Ammon's horn (tissue), 1 donor: ENCODE measurements around the gene CACNA1C.
"Not testable (repeated sequence)": the region's sequence is repeated elsewhere in the genome, so short reads cannot be mapped to it uniquely, and the experiment has no call there.

Source experiments
- DNase-seq: peaks from one replicate; pipeline ENCODE4 v3.0.0-alpha.2; 2016; ENCODE audit warnings: low spot score

CACNA1C gene

DNA sequence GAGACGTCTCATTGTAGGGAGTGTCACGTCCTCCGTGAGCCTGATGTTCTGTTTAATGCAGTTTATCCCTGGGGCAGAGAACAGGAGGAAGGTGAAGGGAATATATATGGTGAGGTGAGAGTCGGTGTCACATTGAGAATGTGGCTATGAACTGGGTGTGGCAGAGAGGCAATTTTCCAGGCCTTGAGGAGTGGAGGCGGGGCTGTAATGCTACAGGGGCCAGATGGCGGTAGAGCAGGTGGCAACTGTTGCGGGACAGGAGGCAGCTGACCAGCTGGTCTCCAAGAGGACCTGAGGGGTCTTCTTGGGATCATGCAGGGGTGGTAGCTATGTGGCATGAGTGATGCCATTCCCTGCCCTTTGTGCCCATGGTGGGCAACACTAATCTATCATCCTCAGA lies 59.6 kb downstream of the CACNA1C start:
- no peak for DNase-seq

- no peak for DNase-seq
Measured at GRCh38 chr12:2113119-2113912, 60.5 kb downstream of the CACNA1C start.

GRCh38 chr12:2114071-2114470 lies 61.3 kb downstream of the CACNA1C start:
- no peak for DNase-seq

GRCh38 chr12:2115101-2115845 lies 62.5 kb downstream of the CACNA1C start:
- DNase-seq = no peak

DNA sequence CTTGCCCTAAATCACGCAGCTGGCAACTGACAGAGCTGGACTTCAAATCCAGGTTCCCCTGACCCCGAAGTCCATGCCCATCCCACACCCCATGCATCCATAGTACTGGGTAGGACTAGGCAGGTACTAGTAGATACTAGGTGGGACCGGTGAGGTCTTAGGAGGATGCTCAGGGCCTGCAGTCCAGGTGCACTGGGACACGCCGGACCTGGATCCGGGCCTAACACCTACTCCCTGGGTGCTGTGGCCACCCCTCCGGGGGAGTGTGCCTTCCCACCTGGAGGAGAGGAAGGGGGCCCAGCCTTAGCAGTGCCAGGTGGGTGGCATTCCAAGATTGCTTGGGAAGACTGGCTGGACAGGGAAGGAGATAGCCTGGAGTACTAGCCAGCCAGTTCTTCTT lies 64.8 kb downstream of the CACNA1C start:
- no peak for DNase-seq

- DNase-seq = no peak
Measured at GRCh38 chr12:2118061-2118460, 65.3 kb downstream of the CACNA1C start.

GRCh38 chr12:2118481-2119255 lies 65.9 kb downstream of the CACNA1C start:
- DNase-seq = no peak

GRCh38 chr12:2119266-2119665 lies 66.5 kb downstream of the CACNA1C start:
- DNase-seq = no peak

GRCh38 chr12:2120982-2121758 lies 68.4 kb downstream of the CACNA1C start:
- DNase-seq = no peak

- no peak for DNase-seq
Measured at GRCh38 chr12:2124466-2125023, 71.8 kb downstream of the CACNA1C start.

- no peak for DNase-seq
Measured at GRCh38 chr12:2125651-2126522, 73.1 kb downstream of the CACNA1C start.

DNA sequence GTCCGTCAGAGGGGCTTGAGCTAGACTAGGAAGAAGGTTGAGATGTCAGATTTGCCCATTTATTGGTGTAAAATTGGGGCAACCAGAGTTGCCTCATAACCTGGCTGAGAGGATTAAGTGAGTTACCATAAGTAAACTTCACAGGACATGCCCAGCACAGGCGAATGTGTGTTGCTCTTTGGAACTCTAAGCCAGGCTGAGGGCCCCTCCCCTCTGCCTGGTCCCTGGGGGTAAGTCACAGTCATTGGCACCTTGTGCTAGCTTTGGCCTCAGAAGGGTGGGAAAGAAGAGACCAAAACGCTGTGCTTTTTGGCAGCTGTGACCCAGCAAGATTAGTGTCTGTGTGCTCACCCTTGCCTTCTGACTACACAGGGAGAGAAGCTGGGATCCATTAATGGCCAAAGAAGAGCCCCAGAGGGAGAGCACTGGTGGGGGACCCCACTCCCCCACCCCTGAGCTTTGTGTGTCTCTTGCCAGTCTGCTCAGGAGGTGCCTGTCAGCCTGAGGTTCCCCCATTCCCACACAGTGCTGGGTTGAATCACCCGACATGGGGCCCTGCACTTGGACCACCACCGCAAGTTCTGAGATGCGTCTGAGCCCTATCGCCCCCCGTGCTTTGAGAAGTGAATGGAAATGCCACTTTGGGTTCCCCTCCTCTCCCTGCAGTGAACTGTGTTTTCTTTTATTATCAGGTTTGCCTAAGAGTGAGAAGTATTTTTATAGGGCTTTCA lies 74.1 kb downstream of the CACNA1C start:
- no peak for DNase-seq

GRCh38 chr12:2129076-2129475 lies 76.3 kb downstream of the CACNA1C start:
- DNase-seq = no peak

GRCh38 chr12:2135661-2136418 lies 83.1 kb downstream of the CACNA1C start:
- DNase-seq = not testable (repeated sequence)

- DNase-seq = no peak
Measured at GRCh38 chr12:2136901-2137300, 84.1 kb downstream of the CACNA1C start.

- DNase-seq = no peak
Measured at GRCh38 chr12:2137711-2138110, 84.9 kb downstream of the CACNA1C start.

DNA sequence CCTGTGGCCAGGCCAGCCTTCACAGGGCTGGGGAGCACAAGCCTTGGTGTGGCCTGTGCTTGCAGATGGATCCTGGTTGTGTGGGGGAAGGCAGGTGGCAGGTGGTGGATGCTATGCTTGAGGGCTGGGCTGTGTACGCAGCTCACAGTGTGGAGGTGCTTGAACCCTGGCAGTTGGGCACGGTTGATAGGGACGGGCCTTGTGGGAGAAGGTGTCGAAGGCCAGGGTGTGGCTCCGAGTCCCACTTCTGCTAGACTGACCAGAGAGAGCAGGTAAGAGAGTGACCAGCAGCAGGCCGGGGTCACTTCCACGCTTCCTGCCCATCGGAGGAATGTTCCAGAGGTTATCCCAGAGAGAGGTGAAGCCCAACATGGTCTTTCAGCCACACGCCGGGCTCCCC lies 85.5 kb downstream of the CACNA1C start:
- DNase-seq = no peak

DNA sequence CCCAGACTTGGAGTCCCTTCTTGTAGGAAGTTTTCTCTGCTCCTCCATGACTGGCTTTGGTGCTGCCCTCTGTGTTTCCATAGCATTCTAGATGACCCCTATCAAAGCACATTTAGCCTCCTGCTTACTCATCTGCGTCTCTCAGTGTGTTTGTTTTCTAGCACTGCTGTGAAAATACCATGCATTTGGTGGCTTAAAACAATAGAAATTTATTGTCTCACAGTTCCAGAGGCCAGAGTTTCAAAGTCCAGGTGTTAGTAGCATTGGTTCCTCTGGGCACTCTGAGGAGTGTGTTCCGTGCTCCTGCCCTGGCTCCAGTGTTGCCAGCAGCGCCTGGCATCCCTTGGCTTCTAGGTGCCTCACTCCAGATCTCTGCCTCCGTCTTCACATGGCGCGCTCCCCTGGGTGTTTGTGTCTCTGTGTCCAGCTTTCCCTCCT lies 86.1 kb downstream of the CACNA1C start:
- no peak for DNase-seq

DNA sequence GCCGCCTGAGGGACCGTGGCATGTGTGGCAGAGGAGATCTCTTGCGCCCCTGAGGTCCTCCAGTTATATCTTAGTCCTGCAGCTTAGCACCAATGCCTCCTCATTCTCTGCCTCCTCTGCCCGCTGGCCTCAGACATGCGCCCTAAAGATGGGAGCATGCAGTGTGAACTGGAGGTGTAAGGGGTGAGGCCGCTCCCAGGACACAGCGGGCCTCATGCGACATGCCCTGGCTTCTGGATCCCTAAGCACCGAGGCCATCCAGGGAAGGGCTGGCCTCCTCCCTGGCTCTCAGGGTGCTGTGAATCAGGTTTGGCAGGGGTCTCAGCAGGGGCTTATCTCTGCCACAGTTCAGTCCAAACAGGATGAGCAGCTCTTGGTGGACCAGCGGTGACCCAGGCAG lies 86.9 kb downstream of the CACNA1C start:
- DNase-seq = no peak
